KMS-11 (cell line): ENCODE measurements around the gene ADARB1.

Experiments
- H2AFZ ChIP-seq: fragments of 200-600 bp; sonication (generic); 2 replicates; pipeline ENCODE4 v1.6.1; 2016; ENCODE audit warnings: antibody characterized with exemption, mixed run types, low read depth
- H3K27ac ChIP-seq: fragments of 200-600 bp; sonication (generic); 2 replicates; pipeline ENCODE4 v1.6.1; 2016; ENCODE audit warnings: mild to moderate bottlenecking, mixed run types
- H3K27me3 ChIP-seq: fragments of 200-600 bp; sonication (generic); 2 replicates; pipeline ENCODE4 v1.6.1; 2017; ENCODE audit warnings: mild to moderate bottlenecking, low read depth, mixed run types, moderate library complexity; ENCODE audit not compliant: insufficient read depth
- H3K36me3 ChIP-seq: fragments of 200-600 bp; sonication (generic); 2 replicates; pipeline ENCODE4 v1.6.1; 2017; ENCODE audit warnings: mild to moderate bottlenecking, mixed run types; ENCODE audit not compliant: insufficient read depth
- H3K4me1 ChIP-seq: fragments of 200-600 bp; sonication (generic); 2 replicates; pipeline ENCODE4 v1.6.1; 2016; ENCODE audit warnings: mild to moderate bottlenecking, low read depth, mixed run types; ENCODE audit not compliant: poor library complexity, severe bottlenecking
- H3K4me2 ChIP-seq: fragments of 200-600 bp; sonication (generic); 2 replicates; pipeline ENCODE4 v1.7.0; 2016; ENCODE audit warnings: mild to moderate bottlenecking, mixed run types
- H3K4me3 ChIP-seq: fragments of 200-600 bp; sonication (generic); IDR thresholded peaks from 2 replicates; pipeline ENCODE4 v1.6.1; 2017; ENCODE audit warnings: low read depth, low read length, mixed read lengths; ENCODE audit not compliant: insufficient read depth
- H3K79me2 ChIP-seq: fragments of 200-600 bp; sonication (generic); 2 replicates; pipeline ENCODE4 v1.6.1; 2016; ENCODE audit warnings: low read depth, mixed run types; ENCODE audit not compliant: insufficient read depth
- H3K9ac ChIP-seq: fragments of 200-600 bp; sonication (generic); 2 replicates; pipeline ENCODE4 v1.6.1; 2016; ENCODE audit warnings: mild to moderate bottlenecking, mixed run types
- H4K20me1 ChIP-seq: fragments of 200-600 bp; sonication (generic); 2 replicates; pipeline ENCODE4 v1.6.1; 2016; ENCODE audit warnings: mild to moderate bottlenecking, mixed run types; ENCODE audit not compliant: insufficient read depth
- CTCF ChIP-seq: fragments of 200-600 bp; sonication (generic); conservative IDR thresholded peaks from 2 replicates; pipeline ENCODE4 v1.6.1; 2017; ENCODE audit warnings: low read depth, mild to moderate bottlenecking, antibody characterized with exemption, low read length, moderate library complexity, mixed read lengths

The ADARB1 gene

GRCh38 chr21:45064618-45065399 is 9.6 kb upstream of the ADARB1 start:
- no peaks in the 10 kb centered on the region; the same call in 1 of the 2 replicates for H3K27me3 ChIP-seq
- no peaks in the 10 kb centered on the region for H4K20me1 ChIP-seq
- TF ChIP-seq CTCF = no peak
- no peaks in the 10 kb centered on the region for H3K36me3 ChIP-seq
- H2AFZ ChIP-seq = no peak overlapping the region
- H3K79me2 ChIP-seq = no peaks in the 10 kb centered on the region
- H3K4me2 ChIP-seq = no peak overlapping the region
- H3K4me3 ChIP-seq = no peak overlapping the region
- no peak overlapping the region for H3K9ac ChIP-seq
- H3K4me1 ChIP-seq = peaks cover 7% of the 10 kb centered on the region
- no peak overlapping the region for H3K27ac ChIP-seq

GRCh38 chr21:45067462-45068285 is 6.7 kb upstream of the ADARB1 start:
- Histone ChIP-seq H3K9ac (no peak overlapping the region), H3K27ac (no peak overlapping the region), H3K27me3 (no peaks in the 10 kb centered on the region; the same call in 1 of the 2 replicates), H4K20me1 (no peaks in the 10 kb centered on the region), H3K36me3 (no peaks in the 10 kb centered on the region), H3K79me2 (no peaks in the 10 kb centered on the region), H3K4me3 (no peak overlapping the region), H3K4me1 (no peaks in the 10 kb centered on the region), H2AFZ (no peak overlapping the region), H3K4me2 (no peak overlapping the region)
- TF ChIP-seq CTCF = no peak

- no peaks in the 10 kb centered on the region for H3K27me3 ChIP-seq
- no peak overlapping the region for H3K9ac ChIP-seq
- no peak overlapping the region for H3K4me3 ChIP-seq
- no peaks in the 10 kb centered on the region for H3K79me2 ChIP-seq
- no peak overlapping the region for H3K4me2 ChIP-seq
- no peaks in the 10 kb centered on the region for H4K20me1 ChIP-seq
- H2AFZ ChIP-seq = no peak overlapping the region
- H3K4me1 ChIP-seq = peaks cover 5% of the 10 kb centered on the region
- H3K36me3 ChIP-seq = no peaks in the 10 kb centered on the region
- H3K27ac ChIP-seq = no peak overlapping the region
- no peak for TF ChIP-seq CTCF
Measured at GRCh38 chr21:45069085-45069484, 5.3 kb upstream of the ADARB1 start.

- no peaks in the 10 kb centered on the region for H4K20me1 ChIP-seq
- TF ChIP-seq CTCF = no peak
- no peak overlapping the region for H3K4me2 ChIP-seq
- peaks cover 5% of the 10 kb centered on the region for H3K4me1 ChIP-seq
- H3K79me2 ChIP-seq = no peaks in the 10 kb centered on the region
- no peak overlapping the region for H2AFZ ChIP-seq
- no peak overlapping the region for H3K9ac ChIP-seq
- no peak overlapping the region for H3K4me3 ChIP-seq
- no peaks in the 10 kb centered on the region for H3K27me3 ChIP-seq
- no peak overlapping the region for H3K27ac ChIP-seq
- no peaks in the 10 kb centered on the region for H3K36me3 ChIP-seq
Measured at GRCh38 chr21:45069711-45070110, 4.7 kb upstream of the ADARB1 start.
